M059J (cell line): Measurements from ENCODE around the gene VEPH1. TPM values are rescaled to one million over a fixed set of nuclear protein-coding genes. Genes with fewer than 3 reads are reported as not detected.
"Not testable (repeated sequence)": the region's sequence is repeated elsewhere in the genome, so short reads cannot be mapped to it uniquely, and the experiment has no call there.

Source experiments
- DNase-seq: peaks from one replicate; pipeline ENCODE4 v3.0.0-alpha.2; 2012; ENCODE audit warnings: low read depth
- total RNA-seq: library from RNA; depleted of rRNA; stranded (reverse); fragments of >200 nt; shearing (Covaris generic); gene quantifications from 2 replicates; pipeline ENCODE4 v1.2.3, GENCODE V29; 2014

VEPH1 gene
- total RNA-seq, 1 experiment from 2014 or later = 58.0 TPM

- not testable (repeated sequence) for DNase-seq
Observed at GRCh38 chr3:157350651-157351050, 152.6 kb downstream of the VEPH1 start.

GRCh38 chr3:157348304-157349075, 154.7 kb downstream of the VEPH1 start:
- DNase-seq = peak; percentile 40

GRCh38 chr3:157347577-157348303, 155.5 kb downstream of the VEPH1 start:
- DNase-seq = no peak

- DNase-seq = peak; percentile 66
Observed at GRCh38 chr3:157336252-157337009, 166.8 kb downstream of the VEPH1 start.

GRCh38 chr3:157335233-157336076, 167.8 kb downstream of the VEPH1 start:
- peak; percentile 89 for DNase-seq

- DNase-seq = peak; percentile 58
Observed at GRCh38 chr3:157333551-157333991, 169.6 kb downstream of the VEPH1 start.

- no peak for DNase-seq
Observed at GRCh38 chr3:157330206-157330605, 173.0 kb downstream of the VEPH1 start.

- DNase-seq = no peak
Observed at GRCh38 chr3:157329551-157329950, 173.7 kb downstream of the VEPH1 start.

- DNase-seq = no peak
Observed at GRCh38 chr3:157327837-157328236, 175.4 kb downstream of the VEPH1 start.

- DNase-seq = peak; percentile 33
Observed at GRCh38 chr3:157327018-157327417, 176.2 kb downstream of the VEPH1 start.

GRCh38 chr3:157324869-157325268, 178.3 kb downstream of the VEPH1 start:
- not testable (repeated sequence) for DNase-seq

- DNase-seq = no peak
Observed at GRCh38 chr3:157323360-157323759, 179.9 kb downstream of the VEPH1 start.

- DNase-seq = no peak
Observed at GRCh38 chr3:157319672-157320071, 183.5 kb downstream of the VEPH1 start.

- no peak for DNase-seq
Observed at GRCh38 chr3:157318639-157319288, 184.5 kb downstream of the VEPH1 start.

- peak; percentile 38 for DNase-seq
Observed at GRCh38 chr3:157317895-157318294, 185.3 kb downstream of the VEPH1 start.

GRCh38 chr3:157313186-157313585, 190.0 kb downstream of the VEPH1 start:
- no peak for DNase-seq

- peak; percentile 7 for DNase-seq
Observed at GRCh38 chr3:157312376-157312745, 190.9 kb downstream of the VEPH1 start.

- peak; percentile 85 for DNase-seq
Observed at GRCh38 chr3:157311633-157312375, 191.4 kb downstream of the VEPH1 start.

- peak; percentile 33 for DNase-seq
Observed at GRCh38 chr3:157310329-157311052, 192.7 kb downstream of the VEPH1 start.
